HG03521 (cell line): ENCODE data around the gene GARIN5B.

Source experiments
- ATAC-seq: cut with Tn5 transposase; IDR thresholded peaks from one replicate; pipeline ENCODE4 v1.9.1; 2021; ENCODE audit warnings: mild to moderate bottlenecking, moderate library complexity; ENCODE audit not compliant: unreplicated experiment

The GARIN5B gene

GRCh38 chr19:55389386-55390317 is 26.6 kb upstream of the GARIN5B start:
- ATAC-seq, result no peak

GRCh38 chr19:55387736-55388497 is 24.9 kb upstream of the GARIN5B start:
- ATAC-seq, result no peak

GRCh38 chr19:55386493-55386971 is 23.5 kb upstream of the GARIN5B start:
- no peak for ATAC-seq

- peak; percentile 77 for ATAC-seq
Observed at GRCh38 chr19:55385724-55386492, 22.8 kb upstream of the GARIN5B start, which contains the start of gene RPL28. RPL28 (plus strand) TSS chr19:55385932; CDS start chr19:55386358, 426 bp downstream.

- ATAC-seq, result peak; percentile 40
Observed at GRCh38 chr19:55384920-55385723, 22.1 kb upstream of the GARIN5B start.

GRCh38 chr19:55384131-55384919 is 21.3 kb upstream of the GARIN5B start, which contains the start of gene TMEM238:
TMEM238 (minus strand) TSS chr19:55384292; CDS start chr19:55384259, 33 bp downstream.
- no peak for ATAC-seq

GRCh38 chr19:55383279-55384130 is 20.4 kb upstream of the GARIN5B start:
- ATAC-seq, result no peak

- ATAC-seq, result no peak
Observed at GRCh38 chr19:55382522-55383054, 19.5 kb upstream of the GARIN5B start.

- no peak for ATAC-seq
Observed at GRCh38 chr19:55382013-55382412, 19.0 kb upstream of the GARIN5B start.

GRCh38 chr19:55379174-55379573 is 16.1 kb upstream of the GARIN5B start:
- ATAC-seq, result no peak

- ATAC-seq, result no peak
Observed at GRCh38 chr19:55377356-55378131, 14.5 kb upstream of the GARIN5B start.

GRCh38 chr19:55376241-55376933 is 13.3 kb upstream of the GARIN5B start, which contains the start of gene TMEM190:
TMEM190 (plus strand) TSS chr19:55376826; CDS start chr19:55376854, 28 bp downstream.
- ATAC-seq, result no peak

GRCh38 chr19:55373993-55374757 is 11.1 kb upstream of the GARIN5B start:
- ATAC-seq, result no peak

GRCh38 chr19:55373306-55373992 is 10.4 kb upstream of the GARIN5B start:
- no peak for ATAC-seq
